Stimulated activated CD8-positive, alpha-beta memory T cell treated with anti-CD3 and anti-CD28 coated beads, Interleukin-12 subunit alpha, Interleukin-12 subunit beta, amount 100 ng/mL, for 24 hours (primary cell): ENCODE results near the gene C5orf46.
"Not testable (repeated sequence)": the region's sequence is repeated elsewhere in the genome, so short reads cannot be mapped to it uniquely, and the experiment has no call there.

Experiments
- DNase-seq: peaks from one replicate; pipeline ENCODE4 v3.0.0-alpha.2; 2020; ENCODE audit errors: extremely low read depth

Gene C5orf46

DNA sequence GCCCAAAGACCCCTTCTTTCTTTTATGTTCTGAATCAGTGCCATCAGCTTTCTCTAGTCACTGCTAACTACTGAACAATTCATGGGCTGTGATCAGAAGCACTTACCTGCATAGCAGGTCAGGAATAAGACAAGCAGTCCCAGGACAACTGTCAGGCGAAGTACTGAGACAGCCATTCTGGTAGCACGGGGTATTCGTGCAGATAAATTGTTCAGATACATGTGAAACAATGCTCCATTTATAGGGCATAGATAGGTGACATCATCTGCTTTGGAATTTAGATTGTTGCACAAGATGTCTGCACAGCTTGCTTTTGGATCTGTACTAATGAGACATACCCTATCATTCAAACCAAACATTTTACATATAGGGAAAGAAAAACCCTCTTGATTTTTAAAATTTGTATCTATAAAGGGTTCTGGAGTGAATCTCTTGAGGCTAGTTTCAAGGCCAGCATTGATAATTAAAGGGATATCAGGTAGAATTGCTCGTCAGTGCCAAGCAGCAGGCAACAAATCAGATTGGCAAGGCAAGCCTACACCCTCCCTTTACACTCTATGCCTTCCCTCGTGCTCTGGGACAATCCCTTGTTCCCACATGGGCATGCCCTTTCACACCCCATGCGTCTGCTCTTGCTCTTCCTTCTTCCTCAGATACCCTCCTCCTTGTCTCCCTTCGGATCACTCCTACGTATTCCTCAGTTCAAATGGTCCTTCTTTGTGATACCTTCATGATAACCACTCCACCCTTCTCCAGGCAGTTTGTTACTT, at the start of gene C5orf46:
Gene C5orf46 (minus strand): TSS at position 213 of the 770 bp plus-strand sequence. CDS start 37 bp downstream, at position 176.
- DNase-seq: no peak

- DNase-seq: no peak
Measured at GRCh38 chr5:147954971-147955370, 48.6 kb upstream of the C5orf46 start.

DNA sequence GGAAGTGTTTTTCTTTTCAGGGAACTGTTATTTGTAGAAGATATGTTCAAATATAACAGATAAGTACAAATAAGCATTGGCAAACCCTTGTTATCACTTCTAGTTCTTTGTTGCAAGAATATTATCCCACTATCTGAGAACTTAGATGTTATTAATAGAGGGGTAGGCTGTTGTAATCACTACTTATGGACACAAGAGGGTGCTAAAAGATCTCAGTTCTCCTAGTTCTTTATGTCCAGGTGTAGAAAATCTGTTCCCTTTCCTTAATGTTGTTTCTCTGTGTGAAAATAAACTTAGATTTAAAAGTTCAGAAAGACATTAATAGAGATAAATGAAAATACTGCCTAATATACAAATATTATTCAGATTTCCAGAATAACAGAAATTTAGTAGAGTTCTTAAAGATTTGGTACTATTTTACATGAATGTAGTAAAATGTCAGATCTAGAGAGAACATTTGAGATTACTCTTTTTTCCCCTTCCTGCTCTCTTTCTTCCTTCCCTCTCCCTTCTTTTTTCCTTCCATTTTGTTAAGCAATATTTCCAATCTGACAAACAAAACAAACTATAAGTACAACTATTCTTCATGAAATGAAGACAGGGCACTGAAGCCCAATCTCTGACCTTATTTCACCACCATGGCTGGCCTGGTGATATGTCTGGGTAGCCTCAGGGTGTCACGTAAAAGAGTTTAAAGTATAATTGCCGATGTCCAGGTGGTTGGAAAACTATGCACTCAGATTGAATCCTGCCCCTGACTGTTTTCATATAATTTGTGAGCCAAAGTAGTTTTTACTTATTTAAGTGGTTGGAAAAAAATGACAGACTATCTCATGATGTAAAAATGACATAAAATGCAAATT, 43.6 kb upstream of the C5orf46 start:
- no peak for DNase-seq

DNA sequence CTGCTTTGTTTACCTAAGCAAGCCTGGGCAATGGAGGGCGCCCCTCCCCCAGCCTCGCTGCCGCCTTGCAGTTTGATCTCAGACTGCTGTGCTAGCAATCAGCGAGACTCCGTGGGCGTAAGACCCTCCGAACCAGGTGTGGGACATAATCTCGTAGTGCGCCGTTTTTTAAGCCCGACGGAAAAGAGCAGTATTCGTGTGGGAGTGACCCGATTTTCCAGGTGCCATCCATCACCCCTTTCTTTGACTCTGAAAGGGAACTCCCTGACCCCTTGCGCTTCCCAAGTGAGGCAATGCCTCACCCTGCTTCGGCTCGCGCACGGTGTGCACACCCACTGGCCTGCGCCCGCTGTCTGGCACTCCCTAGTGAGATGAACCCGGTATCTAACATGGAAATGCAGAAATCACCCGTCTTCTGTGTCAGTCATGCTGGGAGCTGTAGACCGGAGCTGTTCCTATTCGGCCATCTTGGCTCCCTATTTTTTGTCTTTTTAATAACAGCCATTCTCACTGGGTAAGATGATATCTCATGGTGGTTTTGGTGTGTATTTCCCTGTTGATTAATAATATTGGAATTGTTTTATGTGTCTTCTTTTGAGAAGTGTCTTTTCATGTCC, 40.4 kb upstream of the C5orf46 start:
- DNase-seq: not testable (repeated sequence)

DNA sequence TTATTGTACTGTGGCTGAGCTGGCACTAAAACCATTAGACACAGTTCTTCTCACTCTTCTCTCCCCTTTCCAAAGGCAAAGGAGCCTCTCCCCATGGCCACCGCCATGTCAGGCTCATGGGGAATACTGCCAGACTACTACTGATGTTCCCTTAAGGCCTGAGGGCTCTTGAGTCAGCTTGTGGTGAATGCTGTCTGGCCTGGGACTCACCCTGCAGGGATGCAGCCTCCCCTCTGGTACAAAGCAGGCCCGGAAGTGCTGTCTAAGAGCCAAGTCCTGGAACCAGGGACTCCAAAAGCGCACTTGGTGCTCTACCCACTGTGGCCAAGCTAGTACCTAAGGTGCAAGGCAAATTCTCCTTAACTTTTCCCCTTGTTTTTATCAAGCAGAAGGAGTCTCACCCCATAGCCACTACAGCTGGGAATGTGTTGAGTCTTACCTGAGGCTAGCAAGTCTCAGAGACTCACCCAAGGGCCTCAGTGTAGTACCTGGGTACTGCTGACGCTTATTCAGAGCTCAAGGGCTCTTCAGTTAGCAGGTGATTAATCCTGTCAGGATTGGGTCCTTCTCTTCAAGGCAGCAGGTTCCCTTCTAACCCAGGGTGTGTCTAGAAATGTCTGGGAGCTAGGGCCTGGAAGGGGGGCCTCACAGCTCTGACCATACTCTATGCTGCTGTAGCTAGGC, 33.2 kb upstream of the C5orf46 start:
- no peak for DNase-seq

DNA sequence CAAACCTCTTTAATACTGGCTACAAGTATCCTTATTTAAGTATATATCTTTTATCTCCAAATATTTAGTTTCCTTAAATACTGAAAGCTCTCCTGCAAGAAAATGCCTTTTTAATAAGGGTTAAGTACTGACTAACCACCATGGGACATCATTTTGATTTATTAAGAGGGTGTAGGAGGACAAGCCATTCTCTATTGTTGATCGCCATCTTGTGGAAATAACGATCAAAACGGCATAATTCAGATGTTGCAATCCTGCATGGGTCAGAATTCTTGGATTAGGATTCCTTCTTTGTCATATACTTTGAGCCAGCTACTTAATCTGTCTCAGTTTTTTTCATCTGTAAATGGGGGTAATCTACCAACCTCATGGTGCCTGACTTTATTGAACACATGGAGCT, 28.7 kb upstream of the C5orf46 start:
- no peak for DNase-seq

GRCh38 chr5:147930769-147931168, 24.4 kb upstream of the C5orf46 start:
- no peak for DNase-seq

- no peak for DNase-seq
Measured at GRCh38 chr5:147927901-147928300, 21.6 kb upstream of the C5orf46 start.

- DNase-seq: no peak
Measured at GRCh38 chr5:147925020-147925419, 18.7 kb upstream of the C5orf46 start.

GRCh38 chr5:147921136-147921535, 14.8 kb upstream of the C5orf46 start:
- DNase-seq: no peak

GRCh38 chr5:147920420-147921030, 14.2 kb upstream of the C5orf46 start:
- no peak for DNase-seq

- no peak for DNase-seq
Measured at GRCh38 chr5:147918899-147919298, 12.6 kb upstream of the C5orf46 start.

DNA sequence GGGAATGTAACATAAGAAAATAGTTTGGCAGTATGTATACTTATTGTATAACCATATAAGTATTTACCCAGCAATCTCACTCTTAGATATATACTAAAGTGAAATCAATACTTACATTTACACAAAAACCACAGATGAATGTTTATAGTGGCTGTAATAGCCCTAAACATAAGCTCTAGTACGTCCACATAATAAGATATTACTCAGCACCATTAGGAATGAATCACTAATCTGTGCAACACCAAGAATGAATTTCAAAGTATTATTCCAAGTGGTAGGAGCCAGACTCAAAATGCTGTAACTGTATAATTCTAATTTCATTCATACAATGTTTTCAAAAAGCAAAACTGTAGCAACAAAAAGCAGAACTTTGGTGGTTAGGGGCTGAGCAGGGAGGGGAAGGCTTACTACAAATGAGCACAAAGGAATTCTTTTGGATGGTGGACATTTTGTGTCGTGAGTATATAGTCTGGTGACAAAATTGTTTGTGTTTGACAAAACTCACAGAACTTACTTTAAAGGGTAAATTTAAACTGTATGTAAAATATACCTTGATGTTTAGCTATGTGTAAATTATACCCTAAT, 11.9 kb upstream of the C5orf46 start:
- DNase-seq: no peak

- DNase-seq: no peak
Measured at GRCh38 chr5:147913786-147914185, 7.4 kb upstream of the C5orf46 start.

DNA sequence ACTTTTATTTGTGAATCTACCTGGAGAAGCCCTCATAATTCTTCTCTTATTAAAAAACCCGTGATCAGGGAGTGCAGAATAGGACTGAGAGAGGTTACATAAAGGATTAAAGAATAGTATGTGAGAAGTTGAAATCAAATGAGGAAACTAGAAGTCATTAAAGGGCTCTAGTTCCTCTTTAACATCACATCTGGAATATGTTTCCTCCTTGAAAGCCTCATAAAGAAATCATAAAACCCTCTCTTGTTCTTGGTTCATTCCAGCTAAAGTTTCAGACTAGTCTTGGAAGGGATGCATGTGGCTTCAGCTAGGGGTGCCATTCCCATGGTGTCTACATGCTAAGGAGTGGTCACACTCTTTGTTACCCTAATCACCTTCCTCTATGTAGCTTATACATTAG, 5.7 kb upstream of the C5orf46 start:
- no peak for DNase-seq

GRCh38 chr5:147911427-147911826, 5.1 kb upstream of the C5orf46 start:
- DNase-seq: no peak

GRCh38 chr5:147904110-147904509, 2.2 kb downstream of the C5orf46 start:
- DNase-seq: no peak

GRCh38 chr5:147902609-147903115, 3.7 kb downstream of the C5orf46 start:
- no peak for DNase-seq

DNA sequence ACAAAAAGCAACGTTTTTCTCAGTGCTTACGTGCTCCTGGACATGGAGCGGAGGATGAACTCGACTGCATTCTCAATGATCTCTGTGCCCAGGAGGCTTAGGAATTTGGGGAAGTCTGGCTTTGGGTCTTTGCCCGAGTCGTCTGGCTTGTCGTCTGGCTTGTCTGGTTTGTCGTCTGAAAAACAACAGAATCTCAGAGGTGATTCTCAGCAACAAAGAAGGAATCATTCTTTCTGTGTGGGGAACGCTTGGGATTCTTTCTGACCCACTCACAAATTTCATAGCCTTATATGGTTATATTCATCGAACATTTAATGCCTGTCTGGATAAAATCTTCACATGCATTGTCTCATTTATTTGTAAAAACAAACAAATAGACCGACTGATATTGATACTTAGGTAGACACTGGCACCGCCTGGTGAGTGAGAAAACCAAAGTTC, 4.7 kb downstream of the C5orf46 start:
- no peak for DNase-seq

- DNase-seq: no peak
Measured at GRCh38 chr5:147898875-147899401, 7.4 kb downstream of the C5orf46 start.

DNA sequence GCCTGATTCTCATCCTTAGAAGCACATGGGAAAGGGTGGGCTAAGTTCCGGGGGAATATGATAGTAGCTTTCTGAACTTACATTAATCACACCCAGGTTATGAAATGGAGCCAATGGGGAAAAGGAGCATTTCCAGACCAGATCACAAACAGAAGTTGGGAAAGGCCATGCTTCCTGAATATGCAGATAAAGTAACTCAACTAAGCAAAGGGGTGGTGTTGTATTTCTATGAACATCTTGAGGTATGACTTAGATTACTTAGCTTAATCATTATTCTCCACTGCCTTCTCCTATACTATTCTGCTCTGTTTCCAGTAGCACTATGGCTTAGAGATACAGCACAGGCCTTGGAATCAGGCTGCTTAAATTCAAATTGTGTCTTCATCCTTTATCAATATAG, 10.5 kb downstream of the C5orf46 start:
- DNase-seq: no peak
